NCI-H2107 (cell line): Measurements from ENCODE around the gene MAMSTR.

Source experiments
- DNase-seq: peaks from one replicate; lab custom pipeline; 2025; lab: John Stamatoyannopoulos, UW

Gene MAMSTR

DNA sequence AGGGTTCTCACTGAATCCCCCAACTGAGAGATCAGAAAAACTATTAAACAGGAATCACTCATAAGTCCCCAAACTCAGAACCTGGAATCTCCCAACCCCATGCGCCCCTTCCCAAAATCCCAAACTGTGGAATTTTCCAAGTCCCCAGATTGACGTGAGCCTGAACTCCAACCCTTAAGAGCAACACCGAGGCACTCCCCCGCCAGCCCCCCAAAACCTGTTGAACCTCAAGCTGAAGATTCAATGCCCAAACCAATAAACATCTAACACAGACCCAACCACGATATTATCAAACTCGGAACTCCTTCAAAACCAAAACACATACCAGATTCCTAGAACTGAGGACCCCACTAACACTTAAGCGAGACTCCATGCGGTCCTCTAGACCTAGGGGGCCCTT, 26.6 kb upstream of the MAMSTR start:
- no peak for DNase-seq

DNA sequence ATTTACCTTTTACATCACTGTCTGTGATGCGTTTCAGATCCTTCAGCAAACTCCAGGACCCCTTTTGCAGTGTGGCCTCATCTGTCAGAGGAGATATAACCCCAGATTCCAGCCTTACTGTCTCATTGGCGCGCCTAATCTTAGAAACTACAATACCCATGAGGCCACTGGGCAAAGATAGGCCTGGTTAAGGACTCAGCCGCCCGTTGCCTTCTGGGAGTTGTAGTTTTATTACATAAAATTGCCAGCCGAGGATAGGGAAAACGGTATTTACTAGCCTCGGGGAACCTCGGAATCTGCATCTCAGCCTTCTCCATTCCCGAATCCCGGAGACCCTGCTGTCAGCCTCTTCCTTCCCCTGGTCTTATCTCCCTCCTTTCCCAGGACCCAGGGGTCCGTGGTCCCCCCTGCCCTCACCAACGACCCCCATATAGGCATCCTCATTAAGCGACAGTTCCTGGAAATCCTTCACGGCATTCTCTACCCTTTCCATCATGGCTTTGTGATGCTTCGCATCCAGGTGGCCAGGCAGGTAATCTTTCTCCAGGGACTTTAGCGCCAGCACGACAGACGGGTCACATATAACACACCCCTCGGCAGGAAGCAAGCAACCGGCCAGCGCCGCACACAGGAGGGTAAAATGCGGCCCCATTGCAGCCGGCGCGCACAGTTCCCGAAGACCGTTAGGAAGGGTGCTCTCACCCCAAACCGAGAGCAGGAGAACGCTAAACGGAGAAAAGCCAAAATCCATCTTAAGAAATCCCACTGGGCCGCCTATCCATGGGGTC, 25.9 kb upstream of the MAMSTR start:
- no peak for DNase-seq

DNA sequence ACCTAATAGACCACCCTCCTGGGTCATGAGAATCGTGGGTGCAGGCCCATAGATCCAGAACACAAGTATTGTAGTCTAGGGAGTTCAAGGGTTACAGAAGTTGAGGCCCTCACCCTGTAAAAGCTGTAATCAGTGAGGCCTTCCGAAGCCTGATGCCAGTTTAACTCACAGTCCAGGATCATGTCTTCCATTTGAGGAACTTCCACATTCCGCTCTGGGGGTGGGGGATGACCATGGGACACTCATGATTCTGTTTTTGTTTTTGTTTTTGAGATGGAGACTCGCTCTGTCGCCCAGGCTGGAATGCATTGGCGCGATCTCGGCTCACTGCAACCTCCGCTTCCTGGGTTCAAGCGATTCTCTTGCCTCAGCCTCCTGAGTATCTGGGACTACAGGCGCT, 22.6 kb upstream of the MAMSTR start:
- DNase-seq = no peak

DNA sequence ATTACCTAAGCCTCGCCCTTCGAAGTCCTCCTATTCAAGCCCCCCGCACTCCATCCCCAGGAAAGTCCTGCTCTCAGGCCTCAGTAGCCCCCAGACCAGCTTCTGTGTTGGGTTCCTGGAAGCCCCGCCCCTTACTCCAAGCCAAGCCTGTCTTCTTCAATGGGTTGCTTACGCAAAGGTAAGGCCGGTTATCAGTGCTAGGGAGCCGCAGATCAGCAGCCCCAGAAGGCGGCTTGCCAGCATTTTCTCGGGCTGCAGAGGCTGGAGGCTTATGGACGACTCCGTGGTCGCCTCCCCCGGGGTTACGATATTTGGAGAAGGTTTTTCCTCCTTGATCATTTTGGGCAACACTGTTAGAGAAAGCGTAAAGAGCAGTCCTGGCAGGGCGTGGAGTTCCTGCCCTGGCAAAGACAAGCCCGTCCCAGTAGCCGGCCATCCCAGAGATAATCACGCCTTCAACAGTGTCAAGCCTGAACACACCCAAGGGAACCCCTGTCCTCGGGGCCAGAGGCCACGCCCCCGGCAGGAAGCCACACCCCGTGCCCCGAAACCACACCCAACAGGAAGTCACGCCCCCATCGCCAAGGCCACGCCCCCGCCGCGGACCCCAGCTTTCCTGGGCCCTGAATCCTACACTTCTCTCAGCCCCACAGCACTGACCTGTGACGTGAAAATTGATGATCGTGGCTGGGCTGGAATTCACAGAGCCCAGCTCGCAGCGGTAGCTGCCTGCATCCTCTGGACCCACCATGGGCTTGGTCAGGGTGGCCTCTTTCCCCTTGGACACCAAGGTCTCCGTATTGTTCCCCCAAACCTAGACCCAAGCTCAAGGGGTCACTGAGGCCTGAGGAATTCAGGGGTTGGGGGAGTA, 21.8 kb upstream of the MAMSTR start:
- DNase-seq = no peak

DNA sequence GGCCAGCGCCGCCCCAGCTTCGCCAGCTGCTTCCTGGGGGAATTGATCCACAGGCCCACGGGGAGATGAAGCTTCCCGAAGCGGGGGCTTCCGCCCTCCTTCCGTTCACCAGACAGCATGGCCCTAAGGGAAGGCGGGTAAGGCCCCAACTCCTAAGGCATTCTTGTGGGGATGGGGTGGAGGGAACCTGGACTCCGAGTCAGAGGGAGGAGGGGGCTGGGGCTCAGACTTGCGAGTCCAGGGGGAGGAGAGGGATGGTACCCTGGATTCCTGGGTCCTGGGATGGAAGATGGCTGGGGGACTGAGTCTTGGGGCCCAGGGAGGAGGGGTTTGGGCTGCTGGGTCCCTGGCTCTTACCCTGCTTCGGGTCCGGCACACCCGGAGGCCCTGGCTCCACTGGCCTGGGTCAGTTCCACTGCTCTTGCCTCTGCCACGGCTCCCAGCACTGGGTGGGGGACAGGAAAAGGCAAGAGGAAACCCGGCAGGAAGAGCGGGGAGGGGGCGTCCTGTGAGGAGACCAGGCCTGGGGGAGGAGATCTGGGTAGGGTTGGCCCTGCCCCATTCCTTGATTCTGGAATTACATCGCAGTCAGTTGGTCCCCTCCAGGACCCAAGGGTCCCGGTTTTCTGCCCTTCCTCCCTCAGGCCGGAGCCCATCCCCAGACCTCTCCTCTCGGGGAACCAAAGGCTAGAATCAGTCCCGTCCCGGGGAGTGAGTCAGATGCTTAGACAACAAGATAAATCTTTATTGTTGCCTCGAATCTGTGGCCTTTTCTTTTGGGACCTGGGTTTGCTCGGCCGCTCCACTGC, 20.8 kb upstream of the MAMSTR start, which contains the start of gene RASIP1:
Gene RASIP1 (minus strand): TSS at position 447 of the 809 bp plus-strand sequence. CDS start 328 bp downstream, at position 119.
- no peak for DNase-seq

DNA sequence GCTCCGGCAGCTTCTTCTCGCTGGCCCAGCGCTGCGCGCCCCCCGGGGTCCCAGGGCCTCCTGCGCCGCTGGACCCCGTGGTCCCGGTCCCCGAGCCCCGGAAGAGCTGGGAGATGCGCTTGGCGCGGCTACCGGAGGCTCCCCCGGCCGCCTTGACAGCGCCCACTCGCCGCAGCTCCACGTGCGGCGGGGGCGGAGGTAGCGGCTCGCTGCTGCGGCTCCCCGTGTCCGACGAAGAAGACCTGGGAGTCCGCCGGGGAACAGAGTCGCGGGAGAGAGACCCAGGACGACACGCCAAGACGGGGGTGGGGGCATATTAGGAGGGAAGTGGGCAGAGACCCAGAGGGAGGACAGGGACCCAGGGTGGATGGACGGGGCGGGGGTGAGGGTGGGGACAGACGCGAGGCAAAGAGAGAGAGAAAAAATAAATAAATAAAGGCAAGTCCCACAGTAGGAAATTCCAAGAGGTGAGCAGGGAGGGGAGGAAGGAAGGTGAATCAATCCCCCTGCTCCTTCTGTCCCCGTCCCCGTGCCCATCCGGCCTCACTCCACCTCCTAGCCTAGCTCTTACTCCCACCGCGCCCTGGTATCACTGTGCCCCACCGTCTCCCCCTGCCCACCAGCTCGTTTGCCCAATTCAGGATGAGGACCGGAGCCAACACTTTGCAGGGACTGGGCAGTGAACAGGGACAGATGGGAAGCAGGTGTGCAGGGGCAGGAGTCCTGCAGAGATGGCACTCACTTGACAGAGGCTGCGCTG, 20.1 kb upstream of the MAMSTR start:
- DNase-seq = no peak

DNA sequence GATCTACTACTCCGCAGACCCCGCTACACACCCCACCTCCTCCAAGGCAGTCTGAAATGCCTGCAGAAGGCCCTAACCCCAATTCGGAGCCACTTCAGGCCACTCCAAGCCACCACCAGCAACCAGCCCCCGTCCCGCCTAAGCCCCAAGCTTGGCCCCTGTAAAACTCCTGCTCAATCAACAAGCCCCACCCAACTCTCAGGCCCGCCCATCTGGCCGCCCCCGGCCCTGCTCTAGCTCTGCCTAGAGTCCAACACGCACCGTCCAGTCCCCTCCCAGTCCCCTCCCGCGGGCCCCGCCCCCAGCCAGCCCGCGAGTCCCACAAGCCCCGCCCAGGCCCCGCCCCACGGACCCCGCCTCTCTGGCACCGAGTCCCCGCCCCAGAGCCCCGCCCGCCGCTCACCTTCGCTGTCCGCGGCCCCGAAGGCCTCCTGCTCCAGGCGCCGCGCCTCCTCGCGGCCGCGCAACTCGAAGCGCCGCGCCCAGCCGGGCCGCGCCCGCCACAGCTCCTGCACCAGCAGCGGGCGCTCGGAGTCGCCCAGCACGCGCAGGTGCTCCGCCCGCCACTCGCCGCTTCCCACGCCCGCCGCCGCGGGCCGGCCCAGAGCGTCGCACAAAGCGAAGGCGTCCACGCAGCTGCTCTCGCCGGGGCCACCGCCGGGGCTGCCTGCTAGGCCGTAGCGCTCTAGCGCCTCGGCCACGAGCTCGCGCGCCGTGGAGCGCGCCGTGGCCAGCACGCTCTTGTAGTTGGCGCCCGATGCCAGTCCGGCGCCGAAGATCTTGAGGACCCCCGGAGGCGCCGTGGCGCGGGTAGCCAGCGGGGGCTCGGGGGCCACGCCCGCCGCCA, 19.3 kb upstream of the MAMSTR start:
- peak; percentile 72 for DNase-seq

DNA sequence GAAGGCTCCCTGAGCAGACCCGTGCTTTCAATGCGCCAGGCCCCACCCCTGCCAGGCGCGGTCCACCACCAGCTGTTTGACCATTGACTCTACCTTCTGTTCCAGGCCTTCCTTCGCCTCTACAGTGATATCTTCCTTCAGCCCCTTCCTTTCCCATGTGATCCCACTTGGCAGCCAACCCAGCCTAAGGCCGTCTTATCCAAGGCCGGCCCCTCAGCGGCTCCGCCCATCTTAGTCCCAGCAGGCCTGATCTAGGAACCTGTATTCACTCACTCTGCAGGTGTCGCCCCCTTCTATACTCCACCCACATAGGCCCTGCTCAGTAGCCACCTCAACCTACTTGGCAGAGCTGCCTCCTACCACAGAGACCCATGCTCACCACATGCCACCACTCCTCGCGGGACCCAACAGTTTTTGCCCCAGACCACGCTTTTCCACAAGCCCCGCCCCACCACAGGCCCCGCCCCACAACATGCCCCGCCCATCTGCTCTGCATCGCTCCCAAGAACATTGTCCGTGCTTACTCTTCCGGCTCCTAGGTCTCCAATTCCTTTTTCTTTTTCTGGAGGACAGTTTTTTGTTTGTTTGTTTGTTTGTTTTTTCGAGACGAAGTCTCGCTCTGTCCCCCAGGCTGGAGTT, 18.0 kb upstream of the MAMSTR start:
- no peak for DNase-seq

DNA sequence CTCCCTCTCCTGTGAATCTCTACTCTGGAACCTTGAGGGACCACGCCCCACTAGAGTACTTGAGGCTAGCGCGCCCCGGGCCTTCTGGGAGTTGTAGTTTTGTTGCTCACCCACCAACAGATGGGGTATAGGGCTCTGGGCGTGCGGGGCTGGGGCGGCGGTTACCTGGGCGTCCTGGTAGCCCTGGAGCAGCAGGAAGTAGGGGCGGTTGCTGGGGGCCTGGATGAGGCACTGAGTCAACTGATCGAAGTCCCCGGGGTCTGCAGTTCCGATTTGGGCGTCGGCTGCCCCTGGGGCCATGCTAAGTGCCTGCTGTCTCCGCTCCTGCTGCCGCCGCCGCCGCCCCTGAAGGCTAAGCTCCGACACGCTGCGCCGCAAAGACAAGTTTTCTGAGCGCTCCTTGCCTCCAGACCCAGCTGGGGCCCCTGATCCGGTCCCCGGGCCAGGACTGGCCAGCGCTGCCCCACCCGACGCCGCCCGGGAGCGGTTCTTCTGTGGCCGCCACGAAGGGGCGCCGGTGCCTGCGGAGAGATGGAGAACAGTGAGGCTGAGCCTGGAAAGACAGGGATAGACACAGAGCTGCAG, 15.6 kb upstream of the MAMSTR start:
- no peak for DNase-seq

DNA sequence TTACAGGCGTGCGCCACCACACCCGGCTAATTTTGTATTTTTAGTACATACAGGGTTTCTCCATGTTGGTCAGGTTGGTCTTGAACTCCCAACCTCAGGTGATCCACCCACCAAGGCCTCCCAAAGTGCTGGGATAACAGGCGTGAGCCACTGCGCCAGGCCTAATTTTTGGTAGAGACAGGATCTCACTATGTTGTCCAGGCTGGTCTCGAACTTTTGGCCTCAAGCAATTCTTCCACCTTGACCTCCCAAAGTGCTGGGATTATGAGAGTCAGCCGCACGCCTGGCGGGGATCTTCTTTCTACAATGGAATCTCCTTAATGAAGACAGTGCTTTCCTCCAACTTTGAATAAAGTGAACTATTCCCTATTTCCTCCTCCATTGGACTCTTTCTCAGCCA, 15.1 kb upstream of the MAMSTR start:
- DNase-seq = no peak

DNA sequence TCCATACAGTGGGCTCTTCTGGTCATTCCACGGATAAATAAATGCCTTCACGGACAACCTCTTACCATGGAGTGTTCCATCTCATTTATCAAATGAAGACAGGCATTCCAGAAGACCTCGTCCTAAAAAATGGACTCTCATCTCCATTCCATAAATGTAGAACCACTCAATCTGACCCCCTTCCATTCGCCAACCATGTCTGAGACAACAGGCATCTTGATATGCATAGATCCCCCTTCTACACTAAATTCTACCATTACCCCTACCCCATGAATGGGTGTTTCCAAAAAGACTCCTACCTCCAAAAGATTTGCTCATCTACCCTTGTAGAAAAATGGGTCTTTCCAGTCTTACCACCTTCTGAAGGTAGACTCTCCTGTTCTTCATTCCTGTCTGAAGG, 11.9 kb upstream of the MAMSTR start:
- no peak for DNase-seq

DNA sequence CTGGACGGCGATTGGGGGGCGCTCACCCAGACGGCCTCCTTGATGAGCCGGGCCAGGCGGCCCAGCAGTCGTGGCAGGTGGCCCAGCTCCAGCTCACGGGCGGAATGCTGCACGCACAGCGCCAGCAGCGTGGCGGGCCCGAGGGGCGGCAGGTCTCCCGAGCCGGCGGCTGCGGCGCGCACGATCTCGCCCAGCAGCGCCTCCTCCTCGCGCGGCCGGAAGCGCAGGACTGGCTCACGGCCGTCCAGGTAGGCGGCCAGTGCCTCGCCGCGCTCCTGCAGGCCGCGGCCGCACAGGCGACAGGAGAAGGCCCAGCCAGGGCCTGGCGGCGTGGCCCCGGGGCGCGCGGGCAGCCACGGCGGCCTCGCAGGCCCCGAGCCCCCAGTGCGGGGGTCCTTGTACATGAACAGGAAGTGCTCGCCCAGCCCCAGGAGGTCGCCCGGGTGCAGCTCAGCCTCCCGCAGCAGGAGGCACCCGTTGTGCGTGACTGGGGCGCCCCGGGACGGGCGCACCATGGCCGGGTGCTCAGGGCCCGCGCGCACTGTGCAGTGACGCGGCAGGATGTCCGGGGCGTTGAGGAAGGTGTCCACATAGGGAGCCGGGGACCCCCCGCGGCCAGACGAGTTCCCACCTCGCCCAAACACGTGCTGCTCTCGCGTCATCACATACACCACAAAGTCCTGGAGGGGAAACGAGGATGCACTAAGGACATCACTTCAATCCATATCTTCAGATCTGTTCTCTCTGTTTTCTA, 9.6 kb upstream of the MAMSTR start:
- DNase-seq = no peak

DNA sequence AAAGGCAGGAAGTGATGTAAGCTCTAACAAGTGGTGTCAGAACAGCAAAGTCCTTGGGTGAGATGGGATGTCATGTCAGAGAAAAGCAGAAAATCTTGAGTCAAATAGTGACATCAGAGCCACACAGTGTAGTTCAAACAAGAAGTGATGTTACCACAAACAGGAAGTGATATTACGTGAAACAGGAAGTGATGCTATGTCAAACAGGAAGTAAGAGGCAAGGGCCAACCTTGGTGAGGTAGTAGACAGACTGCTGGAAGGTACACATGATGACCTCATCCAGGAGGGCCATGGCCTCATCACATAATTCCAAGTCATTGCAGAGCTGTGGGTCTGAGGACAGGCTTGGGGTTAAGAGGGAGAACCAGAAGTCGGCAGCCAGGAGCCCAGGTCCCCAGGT, 7.0 kb upstream of the MAMSTR start:
- DNase-seq = no peak

DNA sequence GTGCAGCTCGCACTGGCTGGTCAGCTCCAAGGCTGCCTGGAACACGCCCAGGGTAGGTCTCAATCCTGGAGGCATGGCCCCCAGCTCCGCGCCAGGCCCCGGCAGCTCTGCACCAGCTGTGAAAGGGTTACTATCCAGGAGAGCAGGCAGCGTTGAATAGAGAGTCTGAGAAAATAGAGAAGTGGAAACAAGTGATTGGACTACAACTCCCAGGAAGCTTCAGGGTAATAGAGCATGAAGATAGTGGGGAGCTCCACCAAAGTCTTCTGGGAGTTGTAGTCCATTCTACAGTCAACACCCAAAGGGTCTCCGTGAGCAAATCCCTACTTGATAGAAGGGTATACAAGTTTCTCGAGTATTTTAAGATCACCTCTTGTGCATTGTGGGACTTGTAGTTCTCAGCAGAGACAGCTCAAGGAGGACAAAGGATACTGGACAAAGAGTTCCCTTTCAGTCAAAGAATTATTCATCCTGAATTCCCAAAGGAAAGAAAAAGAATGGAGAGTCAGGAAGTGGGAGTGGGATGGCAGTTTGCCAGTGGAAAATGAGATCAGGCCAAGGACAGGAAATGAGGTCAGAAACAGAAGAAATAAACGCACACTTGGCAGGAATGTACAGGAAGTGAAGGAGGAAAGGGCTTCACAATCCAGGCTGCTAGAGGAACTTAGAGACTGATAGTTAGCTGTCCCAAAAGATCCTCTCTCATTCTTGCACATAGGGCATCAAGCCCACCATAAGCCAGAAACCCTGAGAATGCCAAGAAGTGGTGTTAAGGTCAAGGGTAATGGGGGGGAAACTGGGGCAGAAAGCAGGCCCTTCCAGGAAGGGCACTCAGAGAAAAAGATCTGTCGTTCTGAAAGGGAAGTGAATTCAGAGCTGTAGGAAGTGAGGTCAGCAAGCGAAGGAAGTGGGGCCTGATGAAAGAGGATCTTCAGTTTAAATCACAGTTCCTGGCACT, 5.5 kb upstream of the MAMSTR start:
- no peak for DNase-seq

DNA sequence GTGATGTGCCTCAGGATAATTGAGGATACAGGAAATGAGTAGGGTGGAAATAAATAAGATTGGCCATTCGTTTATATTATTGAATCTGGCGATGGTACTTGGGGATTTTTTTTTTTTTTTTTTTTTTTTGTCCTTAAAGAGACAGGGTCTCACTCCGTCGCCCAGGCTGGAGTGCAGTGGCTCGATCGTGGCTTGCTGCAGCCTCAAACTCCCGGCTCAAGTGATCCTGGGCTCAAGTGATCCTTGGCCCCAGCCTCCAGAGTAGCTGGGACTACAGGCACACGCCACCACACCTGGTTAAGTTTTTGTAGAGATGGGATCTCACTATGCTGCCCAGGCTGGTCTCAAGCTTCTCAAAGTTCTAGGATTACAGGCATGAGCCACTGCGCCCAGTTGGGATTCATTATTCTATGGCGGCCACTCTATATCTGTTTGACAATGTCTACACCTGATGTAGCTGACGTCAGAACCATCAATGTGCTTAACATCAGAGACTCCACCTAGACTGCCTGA, 2.7 kb upstream of the MAMSTR start:
- no peak for DNase-seq

DNA sequence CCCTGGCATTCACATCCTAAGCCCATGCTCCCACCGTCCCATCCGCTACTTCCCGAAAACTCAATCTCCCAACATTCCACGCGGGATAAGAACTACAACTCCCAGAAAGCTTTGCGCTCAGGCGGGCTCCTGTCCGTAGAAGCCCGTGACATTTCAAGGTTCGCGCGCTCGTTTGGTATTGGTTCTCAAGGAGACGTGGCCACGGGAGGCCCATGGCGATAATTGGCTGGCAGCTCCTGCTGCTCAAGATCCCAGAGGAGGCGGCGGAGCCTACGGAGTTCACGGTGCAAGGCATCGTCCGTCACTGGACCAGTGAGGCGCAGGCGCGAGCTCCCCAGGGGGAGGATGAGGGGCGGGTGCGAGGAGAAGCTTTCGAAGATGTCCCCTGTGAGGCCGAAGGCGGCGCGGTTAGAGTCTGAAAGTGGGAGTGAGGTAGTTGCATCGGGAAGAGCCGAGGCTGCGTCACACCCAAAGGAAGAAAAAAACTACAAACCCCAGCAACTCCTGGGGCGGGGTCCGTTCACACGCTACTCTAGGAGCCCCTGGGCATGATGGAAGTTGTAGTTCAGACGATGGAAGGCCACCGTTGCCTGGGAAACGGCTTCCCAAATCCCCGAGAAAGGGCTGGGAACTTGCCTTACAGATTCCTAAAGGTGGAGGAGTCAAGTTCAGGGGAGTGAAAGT, 1.2 kb upstream of the MAMSTR start:
- peak; percentile 96 for DNase-seq

DNA sequence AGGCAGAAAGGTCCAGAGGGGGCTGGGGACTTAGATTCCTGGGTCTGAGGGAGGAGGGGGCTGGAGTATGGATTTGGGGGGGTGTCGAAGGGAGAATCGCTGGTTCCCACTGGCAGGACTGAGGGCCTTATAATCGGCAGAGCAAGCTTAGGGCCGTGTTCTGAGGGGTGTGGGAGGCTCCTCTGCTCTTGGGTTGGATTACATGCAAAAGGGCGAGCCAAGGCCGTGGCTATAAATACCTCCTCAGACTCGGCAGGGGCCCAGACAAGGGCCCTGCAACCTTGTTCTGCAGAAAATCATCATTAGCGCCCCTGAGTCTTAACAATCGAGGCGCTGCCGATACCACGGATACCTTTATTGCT, 707 bp upstream of the MAMSTR start:
- DNase-seq = no peak
